Sigmoid colon (tissue), 7 donors: Measurements from ENCODE around the gene ACSL5. TPM values are rescaled to one million over a fixed set of nuclear protein-coding genes. Genes with fewer than 3 reads are reported as not detected.

Source experiments
- DNase-seq: peaks from one replicate; pipeline ENCODE4 v3.0.0-alpha.2; 2019
- H3K27ac ChIP-seq, 4 donors: fragments of 200-600 bp; sonication (generic); one replicate each; pipeline ENCODE4 v1.5.1; 2016 to 2019; ENCODE audit warnings: mild to moderate bottlenecking in 1 of 4
- H3K27me3 ChIP-seq, 3 donors: fragments of 200-600 bp; sonication (generic); one replicate each; pipeline ENCODE4 v1.5.1; 2019; ENCODE audit warnings: mild to moderate bottlenecking in 1 of 3
- H3K36me3 ChIP-seq, 4 donors: fragments of 200-600 bp; sonication (generic); one replicate each; pipeline ENCODE4 v1.5.1; 2016 to 2019
- H3K4me1 ChIP-seq, 4 donors: fragments of 200-600 bp; sonication (generic); one replicate each; pipeline ENCODE4 v1.5.1; 2017 to 2019
- H3K4me3 ChIP-seq, 4 donors: fragments of 200-600 bp; sonication (generic); one replicate each; pipeline ENCODE4 v1.5.1; 2017 to 2019; ENCODE audit warnings: mild to moderate bottlenecking in 2 of 4, moderate library complexity in 1 of 4
- H3K9me3 ChIP-seq, 4 donors: fragments of 200-600 bp in 3 of 4; sonication (generic) in 3 of 4; one replicate each; pipeline versions ENCODE4 v1.5.1 to v1.6.1; 2013 to 2019
- CTCF ChIP-seq, 4 experiments: fragments of 450-650 bp in 3 of 4; fragments of 200-600 bp in 1 of 4; IDR thresholded peaks; one replicate each; pipeline ENCODE4 v1.5.1; 2016 to 2019; ENCODE audit warnings: antibody characterized with exemption in 4 of 4, mild to moderate bottlenecking in 3 of 4, moderate library complexity in 2 of 4
- EP300 ChIP-seq, 4 donors: sonication (generic); formaldehyde crosslinking; IDR thresholded peaks; one replicate each; pipeline ENCODE4 v1.6.1; 2017; ENCODE audit warnings: antibody characterized with exemption in 4 of 4
- POLR2A ChIP-seq, 2 donors: fragments of 450-650 bp; IDR thresholded peaks; one replicate each; pipeline ENCODE4 v1.6.1; 2016; ENCODE audit warnings: antibody characterized with exemption in 2 of 2, mild to moderate bottlenecking in 2 of 2, moderate library complexity in 2 of 2
- POLR2AphosphoS5 ChIP-seq, 4 donors: sonication (generic); formaldehyde crosslinking; IDR thresholded peaks; one replicate each; pipeline ENCODE4 v1.6.1; 2017; ENCODE audit warnings: antibody characterized with exemption in 4 of 4
- WGBS, 2 donors: extraction: QIAGEN DNeasy Blood & Tissue Kit; methylation state at CpG; one replicate each; pipeline ENCODE4 v1.1.7; 2013; 5-methylcytosine and 5-hydroxymethylcytosine counted together
- intact Hi-C: fragments of 100-400 bp; cut with DNase I; formaldehyde crosslinking; loops from one replicate; pipeline ENCODE4 v1.15.1; 2023
- polyA plus RNA-seq, 3 donors: library from polyadenylated mRNA; stranded (reverse); fragments of 200-250 nt; gene quantifications; one replicate each; pipeline ENCODE4 v1.2.3, GENCODE V29; 2013
- total RNA-seq, 4 donors: library from RNA; depleted of rRNA; stranded (reverse); fragments of >200 nt; gene quantifications; one replicate each; pipeline ENCODE4 v1.1.0, GENCODE V29; 2016
- donor health status: healthy with polysubstance abuse.
- donor health status: Bipolar disorder and iron deficiency.
- donor health status: healthy.

Gene ACSL5
- total and polyA plus RNA-seq, 7 donors: 5.3 to 96.8 (median 9.4) TPM

- 22 to 66% methylated on average over 5 of the region's 5 CpGs for WGBS, 2 donors
- Histone ChIP-seq H3K4me3 (no peak overlapping the region), H3K27ac (no peak overlapping the region), H3K4me1 (no peaks in the 10 kb centered on the region), H3K27me3 (no peaks in the 10 kb centered on the region), H3K9me3 (no peaks in the 10 kb centered on the region), H3K36me3 (no peaks in the 10 kb centered on the region)
- DNase-seq: no peak
- TF ChIP-seq POLR2AphosphoS5 (IDR thresholded peaks at IDR 0.05): no peak
- no peak for TF ChIP-seq POLR2A (IDR thresholded peaks at IDR 0.05)
- TF ChIP-seq EP300 (IDR thresholded peaks at IDR 0.05): no peak
- intact Hi-C loops: no loop called here
Measured at GRCh38 chr10:112336556-112337201, 37.2 kb upstream of the ACSL5 start.

- no peak for TF ChIP-seq POLR2AphosphoS5 (IDR thresholded peaks at IDR 0.05)
- no peak for TF ChIP-seq CTCF (IDR thresholded peaks at IDR 0.05)
- no peak for TF ChIP-seq POLR2A (IDR thresholded peaks at IDR 0.05)
- TF ChIP-seq EP300 (IDR thresholded peaks at IDR 0.05): no peak
- DNase-seq: no peak
- intact Hi-C loops: no loop called here
- H3K36me3 ChIP-seq: no peaks in the 10 kb centered on the region
- no peaks in the 10 kb centered on the region for H3K27me3 ChIP-seq
- H3K9me3 ChIP-seq: no peaks in the 10 kb centered on the region
- H3K4me3 ChIP-seq: no peak overlapping the region
- H3K27ac ChIP-seq: no peak overlapping the region
- 24 to 64% methylated on average over 3 of the region's 3 CpGs for WGBS, 2 donors
- H3K4me1 ChIP-seq: no peaks in the 10 kb centered on the region
Measured at GRCh38 chr10:112338957-112339356, 35.0 kb upstream of the ACSL5 start.

GRCh38 chr10:112340601-112341000 lies 33.3 kb upstream of the ACSL5 start:
- no peak overlapping the region for H3K4me3 ChIP-seq
- no peak for DNase-seq
- H3K36me3 ChIP-seq: no peaks in the 10 kb centered on the region
- H3K27ac ChIP-seq: no peak overlapping the region
- TF ChIP-seq CTCF (IDR thresholded peaks at IDR 0.05): no peak
- no peak for TF ChIP-seq POLR2AphosphoS5 (IDR thresholded peaks at IDR 0.05)
- TF ChIP-seq POLR2A (IDR thresholded peaks at IDR 0.05): no peak
- no peak for TF ChIP-seq EP300 (IDR thresholded peaks at IDR 0.05)
- intact Hi-C loops: no loop called here
- WGBS, 2 donors: 90% methylated on average over 2 of the region's 2 CpGs
- no peaks in the 10 kb centered on the region for H3K27me3 ChIP-seq
- no peaks in the 10 kb centered on the region for H3K9me3 ChIP-seq
- no peaks in the 10 kb centered on the region for H3K4me1 ChIP-seq

GRCh38 chr10:112343056-112343806 lies 30.7 kb upstream of the ACSL5 start:
- H3K4me3 ChIP-seq: no peak overlapping the region
- no peaks in the 10 kb centered on the region for H3K27me3 ChIP-seq
- DNase-seq: no peak
- intact Hi-C loops: no loop called here
- H3K27ac ChIP-seq: no peak overlapping the region
- no peaks in the 10 kb centered on the region for H3K36me3 ChIP-seq
- H3K9me3 ChIP-seq: no peaks in the 10 kb centered on the region
- no peak for TF ChIP-seq CTCF (IDR thresholded peaks at IDR 0.05)
- no peak for TF ChIP-seq POLR2AphosphoS5 (IDR thresholded peaks at IDR 0.05)
- TF ChIP-seq EP300 (IDR thresholded peaks at IDR 0.05): no peak
- TF ChIP-seq POLR2A (IDR thresholded peaks at IDR 0.05): no peak
- WGBS, 2 donors: 46 to 62% methylated on average over 5 of the region's 5 CpGs
- H3K4me1 ChIP-seq: no peaks in the 10 kb centered on the region

- H3K27me3 ChIP-seq: no peaks in the 10 kb centered on the region
- no peak for TF ChIP-seq CTCF (IDR thresholded peaks at IDR 0.05)
- TF ChIP-seq POLR2A (IDR thresholded peaks at IDR 0.05): no peak
- no peak for TF ChIP-seq POLR2AphosphoS5 (IDR thresholded peaks at IDR 0.05)
- no peak for TF ChIP-seq EP300 (IDR thresholded peaks at IDR 0.05)
- DNase-seq: no peak
- intact Hi-C loops: no loop called here
- no peaks in the 10 kb centered on the region for H3K36me3 ChIP-seq
- no peaks in the 10 kb centered on the region for H3K4me1 ChIP-seq
- no peak overlapping the region for H3K4me3 ChIP-seq
- H3K9me3 ChIP-seq: no peaks in the 10 kb centered on the region
- no peak overlapping the region for H3K27ac ChIP-seq
- WGBS, 2 donors: 54 to 81% methylated on average over 6 of the region's 6 CpGs
Measured at GRCh38 chr10:112344261-112344660, 29.7 kb upstream of the ACSL5 start.
